ENCODE data around the gene GHRHR.
A peak's percentile ranks its signal among the peaks of the same experiment; 100 is the strongest.

Gene GHRHR

GRCh38 chr7:30918676-30919075 is 45.1 kb upstream of the GHRHR start:
- H3K4me3 ChIP-seq (ENCODE audit: low read depth, low read length) = no peak overlapping the region
- TF ChIP-seq, protein P1, sequence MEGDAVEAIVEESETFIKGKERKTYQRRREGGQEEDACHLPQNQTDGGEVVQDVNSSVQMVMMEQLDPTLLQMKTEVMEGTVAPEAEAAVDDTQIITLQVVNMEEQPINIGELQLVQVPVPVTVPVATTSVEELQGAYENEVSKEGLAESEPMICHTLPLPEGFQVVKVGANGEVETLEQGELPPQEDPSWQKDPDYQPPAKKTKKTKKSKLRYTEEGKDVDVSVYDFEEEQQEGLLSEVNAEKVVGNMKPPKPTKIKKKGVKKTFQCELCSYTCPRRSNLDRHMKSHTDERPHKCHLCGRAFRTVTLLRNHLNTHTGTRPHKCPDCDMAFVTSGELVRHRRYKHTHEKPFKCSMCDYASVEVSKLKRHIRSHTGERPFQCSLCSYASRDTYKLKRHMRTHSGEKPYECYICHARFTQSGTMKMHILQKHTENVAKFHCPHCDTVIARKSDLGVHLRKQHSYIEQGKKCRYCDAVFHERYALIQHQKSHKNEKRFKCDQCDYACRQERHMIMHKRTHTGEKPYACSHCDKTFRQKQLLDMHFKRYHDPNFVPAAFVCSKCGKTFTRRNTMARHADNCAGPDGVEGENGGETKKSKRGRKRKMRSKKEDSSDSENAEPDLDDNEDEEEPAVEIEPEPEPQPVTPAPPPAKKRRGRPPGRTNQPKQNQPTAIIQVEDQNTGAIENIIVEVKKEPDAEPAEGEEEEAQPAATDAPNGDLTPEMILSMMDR (conservative IDR thresholded peaks at IDR 0.05; ENCODE audit: low read depth, low read length) = no peak
- DNase-seq (ENCODE audit: low read depth) = no peak

- TF ChIP-seq, protein P1 (conservative IDR thresholded peaks at IDR 0.05; ENCODE audit: low read depth, low read length) = no peak
- DNase-seq (ENCODE audit: low read depth) = no peak
- no peak overlapping the region for H3K4me3 ChIP-seq (ENCODE audit: low read depth, low read length)
Observed at GRCh38 chr7:30920021-30920583, 43.7 kb upstream of the GHRHR start.

GRCh38 chr7:30920584-30921539 is 42.9 kb upstream of the GHRHR start:
- TF ChIP-seq, protein P1 (conservative IDR thresholded peaks at IDR 0.05; ENCODE audit: low read depth, low read length) = no peak
- peak; percentile 37 for DNase-seq (ENCODE audit: low read depth)
- H3K4me3 ChIP-seq (ENCODE audit: low read depth, low read length) = no peak overlapping the region

DNA sequence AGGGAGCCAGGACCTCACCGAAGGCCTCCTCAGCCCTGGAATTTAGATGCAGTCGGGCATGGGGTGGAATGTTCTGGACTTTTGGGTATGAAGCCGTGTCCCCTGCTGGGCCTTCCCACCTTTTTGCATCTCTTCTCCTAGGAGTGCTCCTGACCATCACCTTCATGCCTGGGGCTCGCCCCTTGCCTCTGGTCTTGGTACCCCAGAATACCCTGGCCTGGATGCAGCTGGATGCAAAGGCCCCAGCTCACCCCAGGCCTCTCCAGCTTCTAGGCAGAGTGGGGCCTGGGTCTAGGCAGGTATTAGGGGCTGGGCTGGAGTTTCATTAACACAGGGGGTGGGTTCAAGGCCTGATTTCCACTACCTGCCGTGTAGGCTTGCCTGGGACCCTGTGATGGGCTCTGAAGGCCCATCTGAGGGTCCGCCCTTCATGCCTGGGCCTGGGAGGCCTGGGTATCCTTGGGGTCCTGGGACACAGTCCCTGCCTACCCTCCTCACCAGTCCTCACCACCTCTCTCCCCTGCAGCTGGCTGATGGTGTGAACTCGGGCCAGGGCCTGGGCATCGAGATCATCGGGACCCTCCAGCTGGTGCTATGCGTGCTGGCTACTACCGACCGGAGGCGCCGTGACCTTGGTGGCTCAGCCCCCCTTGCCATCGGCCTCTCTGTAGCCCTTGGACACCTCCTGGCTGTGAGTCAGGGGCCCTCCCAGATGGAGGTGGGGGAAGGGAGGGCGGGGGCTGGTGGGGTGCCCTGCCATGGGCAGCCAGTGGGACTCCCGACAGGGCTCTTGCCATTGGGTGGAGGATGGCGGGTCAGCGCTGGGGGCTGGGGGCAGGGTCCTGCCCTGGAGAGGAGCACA is 42.0 kb upstream of the GHRHR start:
- no peak overlapping the region for H3K4me3 ChIP-seq (ENCODE audit: low read depth, low read length)
- DNase-seq (ENCODE audit: low read depth) = no peak
- TF ChIP-seq, protein P1 (conservative IDR thresholded peaks at IDR 0.05; ENCODE audit: low read depth, low read length) = no peak

DNA sequence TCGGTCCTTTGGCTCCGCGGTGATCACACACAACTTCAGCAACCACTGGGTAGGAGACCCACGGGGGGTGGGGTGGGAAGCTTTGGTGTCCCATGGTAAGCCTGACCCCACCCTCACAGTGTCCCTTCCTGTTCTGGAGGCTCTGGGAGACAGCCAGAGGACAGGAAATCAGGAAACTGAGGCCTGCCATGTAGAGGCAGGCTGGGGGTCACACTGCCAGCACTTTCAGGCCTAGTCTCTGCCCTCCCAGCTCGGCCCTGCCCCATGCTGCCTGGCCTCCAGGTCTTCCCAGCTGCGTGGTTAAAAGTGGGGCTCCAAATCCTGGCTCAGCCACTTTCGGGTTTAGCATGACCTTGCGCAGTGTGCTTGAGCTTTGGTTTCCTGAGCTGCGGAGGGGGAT is 41.2 kb upstream of the GHRHR start:
- DNase-seq (ENCODE audit: low read depth) = no peak

DNA sequence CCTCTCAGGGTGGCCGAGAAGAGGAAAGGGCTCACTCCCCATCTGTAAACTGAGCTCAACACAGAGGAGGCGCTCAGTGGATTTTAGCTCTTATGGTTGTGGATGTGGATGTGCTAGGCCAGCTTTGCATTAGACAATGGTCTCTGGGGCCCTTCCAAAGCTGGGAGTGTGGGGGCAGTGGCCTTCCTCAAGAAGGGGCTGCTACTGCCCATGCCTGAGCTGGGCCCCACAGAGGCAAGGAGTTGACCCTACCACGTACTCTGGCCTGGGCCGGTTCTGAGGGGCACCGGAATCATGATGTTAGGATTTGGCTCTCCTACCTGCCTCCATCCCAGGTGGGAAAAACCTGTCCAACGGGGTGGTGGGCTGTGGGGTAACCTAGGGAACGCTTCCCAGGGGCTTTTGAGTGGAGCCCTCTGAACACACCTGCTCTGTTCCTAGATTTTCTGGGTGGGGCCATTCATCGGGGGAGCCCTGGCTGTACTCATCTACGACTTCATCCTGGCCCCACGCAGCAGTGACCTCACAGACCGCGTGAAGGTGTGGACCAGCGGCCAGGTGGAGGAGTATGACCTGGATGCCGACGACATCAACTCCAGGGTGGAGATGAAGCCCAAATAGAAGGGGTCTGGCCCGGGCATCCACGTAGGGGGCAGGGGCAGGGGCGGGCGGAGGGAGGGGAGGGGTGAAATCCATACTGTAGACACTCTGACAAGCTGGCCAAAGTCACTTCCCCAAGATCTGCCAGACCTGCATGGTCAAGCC is 40.6 kb upstream of the GHRHR start:
- no peak overlapping the region for H3K4me3 ChIP-seq (ENCODE audit: low read depth, low read length)
- TF ChIP-seq, protein P1 (conservative IDR thresholded peaks at IDR 0.05; ENCODE audit: low read depth, low read length) = no peak
- no peak for DNase-seq (ENCODE audit: low read depth)

More for the DNA sequence above, 41.2 kb upstream of the GHRHR start:
- TF ChIP-seq, protein P1 (conservative IDR thresholded peaks at IDR 0.05; ENCODE audit: low read depth, low read length) = no peak
- no peak overlapping the region for H3K4me3 ChIP-seq (ENCODE audit: low read depth, low read length)
